Osteocyte (in vitro differentiated cells): Measurements from ENCODE around the gene OCIAD1. TPM values are rescaled to one million over a fixed set of nuclear protein-coding genes. Genes with fewer than 3 reads are reported as not detected.
"Not testable (repeated sequence)": the region's sequence is repeated elsewhere in the genome, so short reads cannot be mapped to it uniquely, and the experiment has no call there.

Experiments
- DNase-seq: peaks from one replicate; pipeline ENCODE4 v3.0.0; 2021; ENCODE audit warnings: mixed read lengths; ENCODE audit not compliant: unreplicated experiment; ENCODE audit errors: extremely low spot score
- H3K27ac Mint-ChIP-seq: one replicate; pipeline ENCODE4 v1.8.0; 2021; ENCODE audit warnings: mild to moderate bottlenecking, mixed read lengths; ENCODE audit not compliant: unreplicated experiment
- H3K27me3 Mint-ChIP-seq: one replicate; pipeline ENCODE4 v1.8.0; 2021; ENCODE audit warnings: mixed read lengths; ENCODE audit not compliant: unreplicated experiment
- H3K36me3 Mint-ChIP-seq: one replicate; pipeline ENCODE4 v1.8.0; 2021; ENCODE audit warnings: mixed read lengths; ENCODE audit not compliant: unreplicated experiment
- H3K4me1 Mint-ChIP-seq: one replicate; pipeline ENCODE4 v1.8.0; 2021; ENCODE audit warnings: mixed read lengths; ENCODE audit not compliant: unreplicated experiment
- H3K4me3 Mint-ChIP-seq: one replicate; pipeline ENCODE4 v1.8.0; 2021; ENCODE audit warnings: mild to moderate bottlenecking, moderate library complexity, mixed read lengths; ENCODE audit not compliant: unreplicated experiment
- H3K9me3 Mint-ChIP-seq: one replicate; pipeline ENCODE4 v1.8.0; 2021; ENCODE audit warnings: mixed read lengths; ENCODE audit not compliant: unreplicated experiment
- total RNA-seq: library from RNA; stranded (reverse); gene quantifications from 2 replicates; pipeline ENCODE4 v1.2.1, GENCODE V29; 2021
- TF ChIP-seq, protein P1 (sequence below): fragments of 200-600 bp; sonication (generic); IDR thresholded peaks from 2 replicates; pipeline ENCODE4 v1.5.0; 2021; ENCODE audit warnings: antibody characterized with exemption, mild to moderate bottlenecking, moderate library complexity

OCIAD1 gene
- total RNA-seq, 1 donor from 2014 or later: 165 TPM

DNA sequence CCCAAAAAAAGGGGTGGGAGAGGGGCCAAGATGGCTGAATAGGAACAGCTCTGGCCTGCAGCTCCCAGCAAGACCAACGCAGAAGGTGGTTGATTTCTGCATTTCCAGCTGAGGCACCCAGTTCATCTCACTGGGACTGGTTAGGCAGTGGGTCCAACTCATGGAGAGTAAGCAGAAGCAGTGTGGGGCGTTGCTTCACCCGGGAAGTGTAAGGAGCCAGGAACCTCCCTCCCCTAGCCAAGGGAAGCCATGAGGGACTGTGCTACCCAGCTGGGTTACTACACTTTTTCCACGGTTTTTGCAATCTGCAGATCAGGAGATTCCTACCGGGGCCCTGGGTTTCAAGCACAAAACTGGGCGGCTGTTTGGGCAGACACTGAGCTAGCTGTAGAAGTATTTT, 13.9 kb upstream of the OCIAD1 start:
- TF ChIP-seq, protein P1, sequence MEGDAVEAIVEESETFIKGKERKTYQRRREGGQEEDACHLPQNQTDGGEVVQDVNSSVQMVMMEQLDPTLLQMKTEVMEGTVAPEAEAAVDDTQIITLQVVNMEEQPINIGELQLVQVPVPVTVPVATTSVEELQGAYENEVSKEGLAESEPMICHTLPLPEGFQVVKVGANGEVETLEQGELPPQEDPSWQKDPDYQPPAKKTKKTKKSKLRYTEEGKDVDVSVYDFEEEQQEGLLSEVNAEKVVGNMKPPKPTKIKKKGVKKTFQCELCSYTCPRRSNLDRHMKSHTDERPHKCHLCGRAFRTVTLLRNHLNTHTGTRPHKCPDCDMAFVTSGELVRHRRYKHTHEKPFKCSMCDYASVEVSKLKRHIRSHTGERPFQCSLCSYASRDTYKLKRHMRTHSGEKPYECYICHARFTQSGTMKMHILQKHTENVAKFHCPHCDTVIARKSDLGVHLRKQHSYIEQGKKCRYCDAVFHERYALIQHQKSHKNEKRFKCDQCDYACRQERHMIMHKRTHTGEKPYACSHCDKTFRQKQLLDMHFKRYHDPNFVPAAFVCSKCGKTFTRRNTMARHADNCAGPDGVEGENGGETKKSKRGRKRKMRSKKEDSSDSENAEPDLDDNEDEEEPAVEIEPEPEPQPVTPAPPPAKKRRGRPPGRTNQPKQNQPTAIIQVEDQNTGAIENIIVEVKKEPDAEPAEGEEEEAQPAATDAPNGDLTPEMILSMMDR: no peak
- Mint-ChIP-seq H3K4me3 (no peak overlapping the region), H3K36me3 (no peaks in the 10 kb centered on the region), H3K27ac (no peak overlapping the region), H3K4me1 (peaks cover 10% of the 10 kb centered on the region), H3K9me3 (peaks cover 7% of the 10 kb centered on the region), H3K27me3 (peaks cover 48% of the 10 kb centered on the region)
- no peak for DNase-seq

DNA sequence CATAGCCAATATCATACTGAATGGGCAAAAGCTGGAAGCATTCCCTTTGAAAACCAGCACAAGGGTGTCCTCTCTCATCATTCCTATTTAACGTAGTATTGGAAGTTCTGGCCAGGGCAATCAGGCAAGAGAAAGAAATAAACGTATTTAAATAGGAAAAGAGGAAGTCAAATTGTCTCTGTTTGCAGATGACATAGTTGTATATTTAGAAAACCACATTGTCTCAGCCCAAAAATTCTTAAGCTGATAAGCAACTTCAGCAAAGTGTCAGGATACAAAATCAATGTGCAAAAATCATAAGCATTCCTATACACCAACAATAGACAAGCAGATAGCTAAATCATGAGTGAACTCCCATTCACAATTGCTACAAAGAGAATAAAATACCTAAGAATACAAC, 9.5 kb upstream of the OCIAD1 start:
- H3K27ac Mint-ChIP-seq, H3K4me3 Mint-ChIP-seq: not testable (repeated sequence)

DNA sequence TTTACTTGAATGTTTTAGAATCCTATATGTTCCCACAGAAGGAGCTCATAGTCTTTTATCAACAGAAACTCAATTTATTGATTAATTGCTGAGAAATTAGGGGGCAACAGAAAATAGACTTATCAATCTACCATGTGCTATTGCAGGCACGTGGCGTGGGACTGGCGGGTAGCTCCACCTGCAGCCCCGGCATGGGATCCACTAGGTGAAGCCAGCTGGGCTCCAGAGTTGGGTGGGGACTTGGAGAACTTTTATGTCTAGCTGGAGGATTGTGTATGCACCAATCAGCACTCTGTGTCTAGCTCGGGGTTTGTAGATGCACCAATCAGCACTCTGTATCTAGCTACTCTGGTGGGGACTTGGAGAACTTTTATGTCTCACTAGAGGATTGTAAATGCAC, 3.3 kb upstream of the OCIAD1 start:
- Mint-ChIP-seq H3K4me1 (peaks cover 15% of the 10 kb centered on the region), H3K27ac (no peak overlapping the region), H3K27me3 (peaks cover 5% of the 10 kb centered on the region), H3K36me3 (peaks cover 1% of the 10 kb centered on the region), H3K4me3 (no peak overlapping the region), H3K9me3 (no peaks in the 10 kb centered on the region)
- TF ChIP-seq, protein P1: no peak
- no peak for DNase-seq

More for the DNA sequence above, 9.5 kb upstream of the OCIAD1 start:
- not testable (repeated sequence) for H3K36me3 Mint-ChIP-seq, DNase-seq, H3K9me3 Mint-ChIP-seq, H3K4me1 Mint-ChIP-seq
- H3K27me3 Mint-ChIP-seq: peaks cover 39% of the 10 kb centered on the region

DNA sequence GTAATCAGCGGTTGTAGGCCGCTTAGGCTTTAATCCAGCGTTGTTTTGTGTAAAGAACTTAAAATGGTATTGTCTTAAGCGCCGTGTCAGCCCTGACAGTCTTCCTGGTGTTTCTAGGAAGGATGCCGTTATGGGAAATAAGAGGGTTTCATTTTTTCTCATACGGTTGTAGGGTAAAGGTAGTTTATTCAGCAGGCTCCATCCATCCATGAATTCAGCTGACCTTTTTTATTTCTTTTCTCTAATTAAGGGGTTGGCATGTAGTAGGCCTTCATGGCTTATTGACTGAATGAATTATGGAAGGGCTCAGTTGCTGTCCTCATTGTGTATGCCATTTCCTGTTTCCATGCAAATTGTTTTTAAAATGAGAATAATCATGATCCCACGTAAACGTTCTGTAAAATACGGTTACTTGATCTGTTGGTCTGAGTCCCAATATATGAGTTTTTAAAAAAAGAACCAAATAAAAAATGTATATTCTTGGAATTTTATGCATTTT, 693 bp downstream of the OCIAD1 start:
- peaks cover 20% of the 10 kb centered on the region for H3K36me3 Mint-ChIP-seq
- H3K27me3 Mint-ChIP-seq: peaks cover 4% of the 10 kb centered on the region
- H3K4me3 Mint-ChIP-seq: peak overlapping the region; percentile 100
- DNase-seq: no peak
- TF ChIP-seq, protein P1: no peak
- H3K9me3 Mint-ChIP-seq: no peaks in the 10 kb centered on the region
- peaks cover 21% of the 10 kb centered on the region for H3K4me1 Mint-ChIP-seq
- peak overlapping the region; percentile 99 for H3K27ac Mint-ChIP-seq

DNA sequence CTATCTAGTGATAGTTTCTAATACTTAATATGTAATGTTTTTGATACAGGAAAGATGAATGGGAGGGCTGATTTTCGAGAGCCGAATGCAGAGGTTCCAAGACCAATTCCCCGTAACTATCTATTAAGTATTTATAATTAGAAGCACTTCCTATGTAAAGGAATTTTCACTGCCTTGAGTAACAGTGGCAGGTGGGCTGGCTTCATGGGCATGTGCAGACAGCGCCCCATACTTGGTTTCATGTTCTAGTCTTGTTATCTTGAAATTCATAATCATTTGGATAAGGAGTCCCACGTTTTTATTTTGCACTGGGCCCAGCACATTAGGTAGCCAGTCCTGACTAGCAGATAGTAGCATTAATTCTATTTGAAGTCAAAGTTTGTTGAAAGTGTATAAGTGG, 1.7 kb downstream of the OCIAD1 start:
- Mint-ChIP-seq H3K27me3 (no peaks in the 10 kb centered on the region), H3K27ac (peak overlapping the region; percentile 56), H3K4me1 (peaks cover 21% of the 10 kb centered on the region), H3K4me3 (peak overlapping the region; percentile 100), H3K9me3 (no peaks in the 10 kb centered on the region), H3K36me3 (peaks cover 20% of the 10 kb centered on the region)
- TF ChIP-seq, protein P1: no peak
- no peak for DNase-seq

DNA sequence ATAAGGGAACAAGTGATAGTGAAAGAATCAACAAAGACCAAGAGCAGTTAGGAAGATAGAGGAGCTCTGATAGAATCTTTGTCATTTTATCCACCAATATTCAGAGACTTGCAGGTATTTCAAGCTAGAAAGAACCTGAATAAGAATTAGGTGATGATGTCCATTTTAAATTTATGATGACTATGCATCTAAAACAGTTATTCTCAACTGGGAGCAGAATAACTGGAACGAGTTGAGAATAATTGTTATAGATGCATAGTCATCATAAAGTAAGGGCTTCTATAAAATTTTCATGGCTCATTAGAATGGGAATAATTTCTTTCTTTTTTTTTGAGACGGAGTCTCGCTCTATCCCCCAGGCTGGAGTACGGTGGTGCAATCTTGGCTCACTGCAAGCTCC, 5.8 kb downstream of the OCIAD1 start:
- H3K4me3 Mint-ChIP-seq: no peak overlapping the region
- DNase-seq: no peak
- TF ChIP-seq, protein P1: no peak
- peaks cover 32% of the 10 kb centered on the region for H3K36me3 Mint-ChIP-seq
- no peak overlapping the region for H3K27ac Mint-ChIP-seq
- H3K27me3 Mint-ChIP-seq: no peaks in the 10 kb centered on the region
- peaks cover 16% of the 10 kb centered on the region for H3K4me1 Mint-ChIP-seq
- H3K9me3 Mint-ChIP-seq: no peaks in the 10 kb centered on the region
